T-helper 9 cell (primary cell): ENCODE data around the gene ATRNL1.

Experiments
- DNase-seq: peaks from one replicate; pipeline ENCODE4 v3.0.0-alpha.2; 2020

The ATRNL1 gene

GRCh38 chr10:115914475-115914874 lies 821.3 kb downstream of the ATRNL1 start:
- DNase-seq, result no peak

GRCh38 chr10:115915429-115915828 lies 822.3 kb downstream of the ATRNL1 start:
- DNase-seq, result no peak

GRCh38 chr10:115918812-115919211 lies 825.6 kb downstream of the ATRNL1 start:
- DNase-seq, result no peak

GRCh38 chr10:115921795-115922194 lies 828.6 kb downstream of the ATRNL1 start:
- DNase-seq, result no peak

GRCh38 chr10:115931309-115931708 lies 838.1 kb downstream of the ATRNL1 start:
- no peak for DNase-seq

GRCh38 chr10:115932099-115932498 lies 838.9 kb downstream of the ATRNL1 start:
- DNase-seq, result no peak

GRCh38 chr10:115933098-115933497 lies 839.9 kb downstream of the ATRNL1 start:
- no peak for DNase-seq

- no peak for DNase-seq
Measured at GRCh38 chr10:115935731-115936130, 842.6 kb downstream of the ATRNL1 start.

GRCh38 chr10:115936926-115937767 lies 844.0 kb downstream of the ATRNL1 start:
- DNase-seq, result no peak

- DNase-seq, result no peak
Measured at GRCh38 chr10:115937768-115938056, 844.5 kb downstream of the ATRNL1 start.

- DNase-seq, result no peak
Measured at GRCh38 chr10:115939101-115939854, 846.1 kb downstream of the ATRNL1 start.

GRCh38 chr10:115941361-115941771 lies 848.2 kb downstream of the ATRNL1 start:
- no peak for DNase-seq

- DNase-seq, result no peak
Measured at GRCh38 chr10:115942101-115942500, 848.9 kb downstream of the ATRNL1 start.

- DNase-seq, result no peak
Measured at GRCh38 chr10:115944538-115944937, 851.4 kb downstream of the ATRNL1 start.

- DNase-seq, result no peak
Measured at GRCh38 chr10:115945701-115946445, 852.7 kb downstream of the ATRNL1 start.

GRCh38 chr10:115947104-115947503 lies 853.9 kb downstream of the ATRNL1 start:
- no peak for DNase-seq

GRCh38 chr10:115948465-115948864 lies 855.3 kb downstream of the ATRNL1 start:
- no peak for DNase-seq

- no peak for DNase-seq
Measured at GRCh38 chr10:115949282-115949844, 856.2 kb downstream of the ATRNL1 start.

- DNase-seq, result no peak
Measured at GRCh38 chr10:115950320-115950719, 857.2 kb downstream of the ATRNL1 start.

- no peak for DNase-seq
Measured at GRCh38 chr10:115951242-115951641, 858.1 kb downstream of the ATRNL1 start.

GRCh38 chr10:115953281-115953680 lies 860.1 kb downstream of the ATRNL1 start:
- DNase-seq, result no peak

- DNase-seq, result no peak
Measured at GRCh38 chr10:115953968-115954367, 860.8 kb downstream of the ATRNL1 start.
